Measurements from ENCODE around the gene USP16. TPM values are rescaled to one million over a fixed set of nuclear protein-coding genes. Genes with fewer than 3 reads are reported as not detected.
A peak's percentile ranks its signal among the peaks of the same experiment; 100 is the strongest.

USP16 gene
- total and polyA plus RNA-seq, 2 of the 13 experiments (the other 11 are each of a cell fraction or from before 2014, with no cell fraction given) = 16.5 to 46.9 TPM

GRCh38 chr21:29073222-29074006 lies 48.9 kb downstream of the USP16 start, which contains the start of gene CCT8:
Gene CCT8, minus strand, starts transcription at chr21:29073648. Its CDS starts 58 bp downstream, at chr21:29073590.
- ChIA-PET POLR2A (interaction anchor here (0.6 to 2.1 kb wide), 12 partner anchors 12 to 189 kb away, joined by 3 to 27 read pairs (median 4); partner anchors contain the start of genes LTN1, RWDD2B and USP16), CTCF (ENCODE audit: low intra/inter-chr PET ratio, low total read pairs) (no interaction called here)
- FAIRE-seq = peak; percentile 92
- H3K27me3 ChIP-seq (ENCODE audit: control insufficient read depth in 1 of 2, insufficient read depth in 2 of 2, low read length in 2 of 2) = no peaks in the 10 kb centered on the region; a peak in 1 of 5 replicates
- TSS peak; percentile 71 for BruUV-seq (replicated peaks)
- H3K36me3 ChIP-seq (replicated peaks in 1 of 2; ENCODE audit: control insufficient read depth in 1 of 2, insufficient read depth in 2 of 2, low read length in 2 of 2) = peaks cover 1 to 9% of the 10 kb centered on the region in 2 experiments; a peak in 3 of 5 replicates
- H3K9ac ChIP-seq (ENCODE audit: insufficient read depth, low read depth, low read length) = peak within 1 kb of the TSS; percentile 95
- H3K4me2 ChIP-seq (ENCODE audit: low read depth, low read length) = peak within 1 kb of the TSS; percentile 92
- H3K9me3 ChIP-seq (ENCODE audit: low read length) = no peaks in the 10 kb centered on the region
- peak within 1 kb of the TSS; percentile 94 to 95 (median 94) for H3K4me3 ChIP-seq (replicated peaks in 1 of 3; ENCODE audit: insufficient read depth in 1 of 3, low read depth in 2 of 3, low read length in 3 of 3)
- in situ Hi-C loops (cut with HindIII; ENCODE audit: extremely low pct_ligation_motif_present, low pct_unique_long_range_greater_than_20kb) = no loop called here
- intact Hi-C loops (cut with micrococcal nuclease; ENCODE audit: unreplicated experiment) = loop anchor here (1.0 to 2.0 kb wide), 2 partner anchors 49 to 226 kb away; partner anchors contain the start of gene USP16
- peaks cover 31% of the 10 kb centered on the region for H4K20me1 ChIP-seq (ENCODE audit: insufficient read depth, low read length)
- H2AFZ ChIP-seq (ENCODE audit: low read length) = peak within 1 kb of the TSS; percentile 80
- peak; percentile 98 for ATAC-seq
- peak within 1 kb of the TSS; percentile 88 for H3K27ac ChIP-seq (ENCODE audit: extremely low read length, insufficient read depth, low read length)
- peaks cover 49% of the 10 kb centered on the region for H3K79me2 ChIP-seq (ENCODE audit: insufficient read depth, low read length)
- H3K4me1 ChIP-seq (ENCODE audit: insufficient read depth, low read length) = peaks cover 38% of the 10 kb centered on the region
- 0% methylated on average over 43 of the region's 62 CpGs for WGBS (ENCODE audit: low lambda C conversion rate)
- peak; percentile 98 for DNase-seq (ENCODE audit: low spot score)
- TF ChIP-seq RAD21 (CRISPR knock-in tag; IDR thresholded peaks at IDR 0.05) = no peak; the same call in 1 of the 2 replicates
- TF ChIP-seq ESRRA (CRISPR knock-in tag; IDR thresholded peaks at IDR 0.05; ENCODE audit: low read depth) = no peak
- no peak for TF ChIP-seq HNRNPH1 (optimal IDR thresholded peaks at IDR 0.05; ENCODE audit: low read depth, low read length)
- TF ChIP-seq POGZ (CRISPR knock-in tag; IDR thresholded peaks at IDR 0.05) = peak; percentile 95
- TF ChIP-seq TBP (CRISPR knock-in tag; IDR thresholded peaks at IDR 0.05) = no peak
- TF ChIP-seq ZNF367 (CRISPR knock-in tag; IDR thresholded peaks at IDR 0.05; ENCODE audit: borderline replicate concordance) = peak; percentile 28; the same call in 1 of the 2 replicates
- TF ChIP-seq ZNF891 (CRISPR knock-in tag; IDR thresholded peaks at IDR 0.05) = peak; percentile 94
- TF ChIP-seq EZH2 (conservative IDR thresholded peaks at IDR 0.05; ENCODE audit: low read depth, low read length) = no peak
- TF ChIP-seq NFATC3 (CRISPR knock-in tag; IDR thresholded peaks at IDR 0.05) = 0 out of 2 replicates have a peak, but pooled peaks have one; percentile 75
- TF ChIP-seq HMGXB4 (CRISPR knock-in tag; IDR thresholded peaks at IDR 0.05; ENCODE audit: borderline replicate concordance in 1 of 2, low read depth in 1 of 2) = peak; percentile 73 to 85; a peak in 3 of 4 replicates
- peak; percentile 96 for TF ChIP-seq POLR2G (IDR thresholded peaks at IDR 0.05; ENCODE audit: low read depth, low read length)
- TF ChIP-seq ZNF674 (CRISPR knock-in tag; IDR thresholded peaks at IDR 0.05; ENCODE audit: low read depth) = no peak
- no peak for TF ChIP-seq ZNF850 (CRISPR knock-in tag; conservative IDR thresholded peaks at IDR 0.05)
- TF ChIP-seq GABPB1 (CRISPR knock-in tag; IDR thresholded peaks at IDR 0.05) = peak; percentile 94
- peak; percentile 99 for TF ChIP-seq XRCC5 (optimal IDR thresholded peaks at IDR 0.05; ENCODE audit: low read length)
- TF ChIP-seq HNRNPUL1 (IDR thresholded peaks at IDR 0.05; ENCODE audit: low read depth, low read length) = no peak
- TF ChIP-seq TEF (CRISPR knock-in tag; IDR thresholded peaks at IDR 0.05) = peak; percentile 71; the same call in 1 of the 2 replicates
- TF ChIP-seq RFXAP (CRISPR knock-in tag; IDR thresholded peaks at IDR 0.05; ENCODE audit: borderline replicate concordance) = peak; percentile 75; the same call in 1 of the 2 replicates
- TF ChIP-seq MAZ (IDR thresholded peaks at IDR 0.05; ENCODE audit: borderline replicate concordance, low read depth, low read length) = peak; percentile 78; the same call in 1 of the 2 replicates
- TF ChIP-seq MAZ (CRISPR knock-in tag; IDR thresholded peaks at IDR 0.05; ENCODE audit: low read depth) = peak; percentile 70
- TF ChIP-seq NCOA2 (CRISPR knock-in tag; IDR thresholded peaks at IDR 0.05) = peak; percentile 65; the same call in 1 of the 2 replicates
- TF ChIP-seq NR0B2 (CRISPR knock-in tag; IDR thresholded peaks at IDR 0.05) = no peak; the same call in 1 of the 2 replicates

Data from HepG2 (cell line).